K562 (cell line): ENCODE data around the gene TTC27. TPM values are rescaled to one million over a fixed set of nuclear protein-coding genes. Genes with fewer than 3 reads are reported as not detected.

Experiments used
- ATAC-seq: fragments of 200-7000 bp; cut with Tn5 transposase; 3 replicates; pipeline ENCODE4 v1.9.1; 2020; ENCODE audit warnings: moderate library complexity
- BruUV-seq: library from RNA; stranded (reverse); fragments of 400-500 nt; replicated peaks from 2 replicates; lab custom pipeline; 2021; lab: Mats Ljungman, UMichigan
- CTCF ChIA-PET: fragments of 300-600 bp; formaldehyde crosslinking; extraction: SDS; loops from one replicate; lab custom pipeline; 2021; ENCODE audit warnings: low intra/inter-chr PET ratio; lab: Yijun Ruan, JAX
- POLR2A ChIA-PET: fragments of 300-600, 350-650 bp; sonication (Branson Sonifier 250); formaldehyde crosslinking; extraction: SDS; loops from one replicate; lab custom pipeline; 2021; ENCODE audit warnings: antibody characterized with exemption, inconsistent platforms; lab: Yijun Ruan, JAX
- DNase-seq, 4 experiments: peaks; one replicate each; pipeline versions ENCODE4 v3.0.0 to v3.0.0-alpha.2; 2011 to 2018; ENCODE audit warnings: low spot score in 3 of 4, mixed read lengths in 3 of 4; ENCODE audit errors: extremely low read depth in 1 of 4
- FAIRE-seq: peaks from 2 replicates; lab custom pipeline; 2011; peaks lifted over from hg19 to GRCh38; lab: Jason Lieb, UNC
- H2AFZ ChIP-seq: 2 replicates; pipeline ENCODE4 v1.6.0; 2011; ENCODE audit warnings: low read depth, low read length, control low read depth, inconsistent platforms
- H3K27ac ChIP-seq: fragments of 200-600 bp; 3 replicates; pipeline ENCODE4 v1.8.0; 2011; ENCODE audit warnings: low read depth, mild to moderate bottlenecking, control low read depth, inconsistent platforms, low read length, moderate library complexity, mixed read lengths; ENCODE audit errors: extremely low read depth
- H3K27me3 ChIP-seq, 2 experiments: fragments of 300-600 bp in 1 of 2; 2 replicates in 1 of 2; 3 replicates in 1 of 2; pipeline versions ENCODE4 v1.6.0 to v1.8.0; 2011; ENCODE audit warnings: inconsistent platforms in 2 of 2, low read length in 2 of 2, mild to moderate bottlenecking in 1 of 2, mixed read lengths in 1 of 2, moderate library complexity in 1 of 2; ENCODE audit not compliant: control insufficient read depth in 2 of 2, insufficient read depth in 2 of 2
- H3K36me3 ChIP-seq: fragments of 300-600 bp; 3 replicates; pipeline ENCODE4 v1.8.0; 2011; ENCODE audit warnings: mild to moderate bottlenecking, low read length, inconsistent platforms; ENCODE audit not compliant: control insufficient read depth, insufficient read depth
- H3K4me1 ChIP-seq, 2 experiments: fragments of 200-600 bp in 1 of 2; replicated peaks in 1 of 2; 2 replicates in 1 of 2; 3 replicates in 1 of 2; pipeline versions ENCODE4 v1.5.1 to v1.8.0; 2011; ENCODE audit warnings: inconsistent platforms in 2 of 2, low read length in 2 of 2, mild to moderate bottlenecking in 1 of 2, mixed read lengths in 1 of 2, moderate library complexity in 1 of 2; ENCODE audit not compliant: control insufficient read depth in 2 of 2, insufficient read depth in 2 of 2
- H3K4me2 ChIP-seq: 2 replicates; pipeline ENCODE4 v1.6.1; 2011; ENCODE audit warnings: low read length, control low read depth, inconsistent platforms, mixed read lengths; ENCODE audit not compliant: insufficient read depth
- H3K4me3 ChIP-seq: fragments of 200-600 bp; sonication (generic), shearing (Covaris generic); 2 replicates; pipeline ENCODE4 v1.5.1; 2016; ENCODE audit warnings: control low read depth, inconsistent platforms
- H3K79me2 ChIP-seq: fragments of 200-600 bp; 3 replicates; pipeline ENCODE4 v1.8.0; 2011; ENCODE audit warnings: low read length, inconsistent platforms; ENCODE audit not compliant: control insufficient read depth, insufficient read depth
- H3K9ac ChIP-seq, 2 experiments: 2 replicates each; pipeline versions ENCODE4 v1.6.0 to v1.6.1; 2011; ENCODE audit warnings: low read depth in 2 of 2, low read length in 2 of 2, control low read depth in 1 of 2, inconsistent platforms in 1 of 2, mild to moderate bottlenecking in 1 of 2, mixed read lengths in 1 of 2; ENCODE audit not compliant: insufficient read depth in 1 of 2
- H3K9me1 ChIP-seq: one replicate; pipeline ENCODE4 v1.6.0; 2011; ENCODE audit warnings: inconsistent platforms, mild to moderate bottlenecking, low read length, moderate library complexity; ENCODE audit not compliant: control insufficient read depth, insufficient read depth
- H3K9me3 ChIP-seq: replicated peaks from 2 replicates; pipeline ENCODE4 v1.5.1; 2011; ENCODE audit warnings: low read depth, low read length, inconsistent platforms; ENCODE audit not compliant: control insufficient read depth, insufficient read depth
- H4K20me1 ChIP-seq: replicated peaks from 2 replicates; pipeline ENCODE4 v1.6.1; 2011; ENCODE audit warnings: low read length, inconsistent platforms, mixed read lengths; ENCODE audit not compliant: control insufficient read depth, insufficient read depth
- CHAMP1 ChIP-seq: fragments of 450-650 bp; IDR thresholded peaks from 2 replicates; pipeline ENCODE4 v1.6.1; 2016; ENCODE audit warnings: mild to moderate bottlenecking
- GATAD2A ChIP-seq: fragments of 450-650 bp; IDR thresholded peaks from 2 replicates; pipeline ENCODE4 v1.6.1; 2017
- MCM2 ChIP-seq: fragments of 450-650 bp; IDR thresholded peaks from 2 replicates; pipeline ENCODE4 v1.6.1; 2017; ENCODE audit warnings: low read depth, mild to moderate bottlenecking
- NFYB ChIP-seq: IDR thresholded peaks from 2 replicates; pipeline ENCODE4 v1.6.1; 2011; ENCODE audit warnings: mild to moderate bottlenecking, moderate library complexity; ENCODE audit not compliant: insufficient read length; ENCODE audit errors: extremely low read depth
- SNAPC5 ChIP-seq: fragments of 250-450 bp; sonication (Bioruptor Pico); IDR thresholded peaks from 2 replicates; pipeline ENCODE4 v1.8.0; 2021; ENCODE audit warnings: moderate library complexity, mild to moderate bottlenecking, inconsistent platforms
- ZBTB33 ChIP-seq: sonication (generic); formaldehyde crosslinking; IDR thresholded peaks from 2 replicates; pipeline ENCODE4 v1.8.1; 2023; ENCODE audit warnings: mild to moderate bottlenecking, missing genetic modification reagents
- ZNF639 ChIP-seq, 2 experiments: fragments of 200-800 bp in 1 of 2; sonication (Bioruptor generic) in 1 of 2; sonication (generic) in 1 of 2; formaldehyde crosslinking in 1 of 2; IDR thresholded peaks in 1 of 2; conservative IDR thresholded peaks in 1 of 2; 2 replicates each; pipeline versions ENCODE4 v1.5.0 to v1.6.1; 2016 to 2020; ENCODE audit warnings: missing compliant biosample characterization in 1 of 2, missing genetic modification characterization in 1 of 2, missing genetic modification reagents in 1 of 2
- WGBS: fragments of 100-300 bp; shearing (Covaris generic); methylation state at CpG from one replicate; pipeline ENCODE4 v1.1.6; 2016; ENCODE audit warnings: low coverage, mixed read lengths; ENCODE audit not compliant: insufficient coverage; ENCODE audit errors: missing lambda C conversion rate; 5-methylcytosine and 5-hydroxymethylcytosine counted together
- in situ Hi-C: fragments of 300-500 bp; cut with MboI; formaldehyde crosslinking; loops from 4 replicates; pipeline ENCODE4 v1.15.0; 2018; ENCODE audit warnings: inconsistent platforms, mixed read lengths
- intact Hi-C: fragments of 100-400 bp; cut with micrococcal nuclease; formaldehyde crosslinking; loops from 2 replicates; pipeline ENCODE4 v1.14.2; 2022
- polyA plus RNA-seq, 8 experiments: library from polyadenylated mRNA; depleted of rRNA in 4 of 8; stranded (reverse) in 5 of 8; unstranded in 3 of 8; fragments of >200 nt; fragmentation: Nextera tagmentation in 2 of 8; fragmentation: Illumina TruSeq in 1 of 8; extraction: Ambion mirVana in 2 of 8; extraction: Trizol in 1 of 8; gene quantifications; 2 replicates each; pipeline versions ENCODE4 v1.2.1 to v1.2.3, GENCODE V29; 2011 to 2014; ENCODE audit warnings: inconsistent platforms in 1 of 8, missing spikeins in 1 of 8
- total RNA-seq, 7 experiments: library from RNA; depleted of rRNA in 6 of 7; stranded (reverse); fragments of >200 nt in 6 of 7; fragmentation: Illumina TruSeq in 2 of 7; extraction: Trizol in 2 of 7; gene quantifications; 2 replicates each; pipeline versions ENCODE4 v1.2.1 to v1.2.3, GENCODE V29; 2011 to 2021; ENCODE audit warnings: low replicate concordance in 1 of 7

Gene TTC27
- total and polyA plus RNA-seq, 9 of the 15 experiments (the other 6 are each of a cell fraction or from before 2014, with no cell fraction given): 44.3 to 93.4 (median 57.3) TPM

- ChIA-PET CTCF (no interaction called here), POLR2A (no interaction called here)
- 7% methylated on average over 3 of the region's 3 CpGs for WGBS
- FAIRE-seq (no peak), ATAC-seq (no peak), DNase-seq (no peak)
- Histone ChIP-seq H3K9me3 (no peaks in the 10 kb centered on the region), H3K27me3 (peaks cover 15 to 26% of the 10 kb centered on the region in 2 experiments; a peak in 4 of 5 replicates), H2AFZ (no peak overlapping the region), H3K4me2 (no peak overlapping the region), H4K20me1 (no peaks in the 10 kb centered on the region), H3K9ac (no peak overlapping the region), H3K4me3 (no peak overlapping the region), H3K27ac (no peak overlapping the region), H3K9me1 (no peaks in the 10 kb centered on the region), H3K4me1 (no peaks in the 10 kb centered on the region; a peak in 1 of 5 replicates), H3K36me3 (no peaks in the 10 kb centered on the region), H3K79me2 (no peaks in the 10 kb centered on the region)
- BruUV-seq: no TSS peak
- in situ Hi-C loops (no loop called here), intact Hi-C loops (no loop called here)
- TF ChIP-seq SNAPC5 (CRISPR knock-in tag): no peak
- TF ChIP-seq ZNF639 (CRISPR knock-in tag; conservative IDR thresholded peaks at IDR 0.05 in 1 of 2, IDR thresholded peaks at IDR 0.05 in 1 of 2): no peak
- TF ChIP-seq MCM2: no peak
Observed at GRCh38 chr2:32856891-32857290, 229.0 kb downstream of the TTC27 start.

GRCh38 chr2:32858713-32859112, 230.9 kb downstream of the TTC27 start:
- 0 out of 2 replicates have a peak, but pooled peaks have one; percentile 21 for TF ChIP-seq CHAMP1
- no peak for TF ChIP-seq GATAD2A
- peak; percentile 54 for TF ChIP-seq NFYB
- TF ChIP-seq ZBTB33 (CRISPR knock-in tag): peak; percentile 70
- Histone ChIP-seq H3K4me3 (no peak overlapping the region), H3K36me3 (no peaks in the 10 kb centered on the region), H3K9me1 (no peaks in the 10 kb centered on the region), H3K27ac (no peak overlapping the region), H3K4me2 (no peak overlapping the region), H3K79me2 (no peaks in the 10 kb centered on the region), H3K9me3 (no peaks in the 10 kb centered on the region), H4K20me1 (no peaks in the 10 kb centered on the region), H3K27me3 (peaks cover 15 to 35% of the 10 kb centered on the region in 2 experiments; a peak in 4 of 5 replicates), H3K4me1 (no peaks in the 10 kb centered on the region; a peak in 2 of 5 replicates), H3K9ac (no peak overlapping the region), H2AFZ (no peak overlapping the region)
- WGBS: 44% methylated on average over 8 of the region's 8 CpGs
- in situ Hi-C loops (no loop called here), intact Hi-C loops (no loop called here)
- BruUV-seq: no TSS peak
- ChIA-PET CTCF (no interaction called here), POLR2A (interaction anchor here (0.6 to 1.3 kb wide), 2 partner anchors 19 to 30 kb away, joined by 3 read pairs; no protein-coding TSS in a partner anchor)
- DNase-seq: no peak
- no peak for FAIRE-seq
- ATAC-seq: no peak
